Gastroesophageal sphincter (tissue), 3 donors: ENCODE results near the gene SLC52A1.

Experiments
- POLR2AphosphoS5 ChIP-seq: sonication (generic); formaldehyde crosslinking; IDR thresholded peaks from one replicate; pipeline ENCODE4 v1.6.1; 2017; ENCODE audit warnings: antibody characterized with exemption
- TF ChIP-seq, protein P1 (sequence below), 4 experiments: fragments of 200-600 bp in 2 of 4; fragments of 450-650 bp in 2 of 4; sonication (generic) in 1 of 4; IDR thresholded peaks; one replicate each; pipeline ENCODE4 v1.5.1; 2017 to 2019; ENCODE audit warnings: antibody characterized with exemption in 4 of 4, mild to moderate bottlenecking in 2 of 4, moderate library complexity in 2 of 4

DNA sequence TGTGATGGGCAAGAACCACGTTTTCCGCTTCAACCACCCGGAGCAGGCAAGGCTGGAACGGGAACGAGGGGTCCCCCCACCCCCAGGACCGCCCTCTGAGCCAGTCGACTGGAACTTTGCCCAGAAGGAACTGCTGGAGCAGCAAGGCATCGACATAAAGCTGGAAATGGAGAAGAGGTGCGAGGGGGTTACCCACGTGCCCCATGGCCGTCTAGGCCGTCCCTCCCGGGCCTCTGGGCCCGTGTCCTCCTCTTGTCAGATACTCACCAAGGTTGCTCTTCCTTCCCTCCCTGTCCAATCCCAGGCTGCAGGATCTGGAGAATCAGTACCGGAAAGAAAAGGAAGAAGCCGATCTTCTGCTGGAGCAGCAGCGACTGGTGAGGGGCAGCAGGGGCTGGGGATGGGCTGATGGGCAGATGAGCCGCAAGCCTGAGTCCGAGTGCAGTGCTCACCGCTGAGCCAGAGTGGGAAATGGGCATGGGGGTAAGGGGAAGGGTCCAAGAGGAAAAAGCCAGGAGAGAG is 14.7 kb downstream of the SLC52A1 start:
- TF ChIP-seq, protein P1, sequence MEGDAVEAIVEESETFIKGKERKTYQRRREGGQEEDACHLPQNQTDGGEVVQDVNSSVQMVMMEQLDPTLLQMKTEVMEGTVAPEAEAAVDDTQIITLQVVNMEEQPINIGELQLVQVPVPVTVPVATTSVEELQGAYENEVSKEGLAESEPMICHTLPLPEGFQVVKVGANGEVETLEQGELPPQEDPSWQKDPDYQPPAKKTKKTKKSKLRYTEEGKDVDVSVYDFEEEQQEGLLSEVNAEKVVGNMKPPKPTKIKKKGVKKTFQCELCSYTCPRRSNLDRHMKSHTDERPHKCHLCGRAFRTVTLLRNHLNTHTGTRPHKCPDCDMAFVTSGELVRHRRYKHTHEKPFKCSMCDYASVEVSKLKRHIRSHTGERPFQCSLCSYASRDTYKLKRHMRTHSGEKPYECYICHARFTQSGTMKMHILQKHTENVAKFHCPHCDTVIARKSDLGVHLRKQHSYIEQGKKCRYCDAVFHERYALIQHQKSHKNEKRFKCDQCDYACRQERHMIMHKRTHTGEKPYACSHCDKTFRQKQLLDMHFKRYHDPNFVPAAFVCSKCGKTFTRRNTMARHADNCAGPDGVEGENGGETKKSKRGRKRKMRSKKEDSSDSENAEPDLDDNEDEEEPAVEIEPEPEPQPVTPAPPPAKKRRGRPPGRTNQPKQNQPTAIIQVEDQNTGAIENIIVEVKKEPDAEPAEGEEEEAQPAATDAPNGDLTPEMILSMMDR (IDR thresholded peaks at IDR 0.05), result no peak
- TF ChIP-seq POLR2AphosphoS5, result no peak
